Mesenteric fat pad (tissue), 1 donor: ENCODE measurements around the gene RPS14. TPM values are rescaled to one million over a fixed set of nuclear protein-coding genes. Genes with fewer than 3 reads are reported as not detected.
A peak's percentile ranks its signal among the peaks of the same experiment; 100 is the strongest.

Experiments used
- DNase-seq: peaks from one replicate; pipeline ENCODE4 v3.0.0-alpha.2; 2020; ENCODE audit warnings: low spot score
- long read RNA-seq: library from polyadenylated mRNA; unstranded; transcript quantifications from one replicate; pipeline ENCODE4 v2.0.0, GENCODE V29; 2020
- total RNA-seq: library from RNA; stranded (reverse); fragmentation: NEBNext Ultra II Directional; extraction: Animal tissue kit (Norgen Biotek cat#: 25700); gene quantifications from one replicate; pipeline ENCODE4 v1.2.1, GENCODE V29; 2021
- donor health status: DM: yes; HTN: yes; CAD: no.

Gene RPS14
- total RNA-seq = 1,447 TPM
- long read RNA-seq, transcript RPS14-205 (3 exons, 3,119 nt) = minor isoform, 12 of 346 reads
- long read RNA-seq, transcript RPS14-203 (5 exons, 569 nt) = major isoform, 259 of 346 reads
- long read RNA-seq, transcript RPS14-202 (5 exons, 2,314 nt) = minor isoform, 5 of 346 reads
- long read RNA-seq, partial matches to known transcripts = 35 of 346 reads
- long read RNA-seq, other reads (novel, unspliced or antisense) = 32 of 346 reads

DNA sequence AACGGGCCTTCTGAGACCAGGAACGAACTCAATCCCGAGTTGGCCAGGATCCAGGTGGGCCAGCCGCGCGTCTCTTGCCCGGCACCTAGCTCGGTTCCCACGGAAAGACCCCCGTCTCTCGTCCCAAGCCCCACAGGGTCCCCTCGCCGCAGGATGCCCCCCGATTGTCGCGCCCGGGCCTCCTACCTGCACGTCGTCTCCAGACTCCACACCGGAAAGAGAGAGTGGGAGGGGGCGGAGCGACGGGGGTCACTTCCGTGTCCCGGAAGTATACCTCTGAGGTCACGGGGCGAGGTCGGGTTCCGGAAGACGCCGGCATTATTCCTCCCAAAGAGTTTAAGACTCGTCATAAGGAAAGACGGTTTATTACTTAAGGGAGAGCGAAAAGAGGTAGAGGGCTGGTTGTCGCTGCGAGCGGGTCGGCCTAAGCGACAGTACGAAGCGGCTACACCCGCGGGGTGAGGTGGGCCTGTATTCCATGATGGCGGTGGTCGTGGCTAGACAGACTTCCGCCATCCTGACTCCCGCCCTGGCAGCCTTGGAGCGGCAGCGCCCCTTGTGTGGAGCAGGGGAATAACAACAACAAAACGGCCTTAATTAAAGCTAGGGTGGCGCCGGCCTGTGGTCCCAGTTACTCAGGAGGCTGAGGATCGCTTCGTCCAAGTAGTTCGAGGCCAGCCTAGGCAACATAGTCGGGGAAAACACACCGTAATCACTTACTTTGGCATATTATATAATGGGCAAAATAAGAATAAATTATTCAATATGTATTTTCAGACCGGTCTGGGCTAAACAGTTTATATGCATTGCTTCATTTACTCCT is at the start of gene RPS14:
TSS of gene RPS14 (minus strand) at position 223 of the 823 bp plus-strand sequence. CDS start 2,006 bp downstream, outside the sequence.
- peak; percentile 95 for DNase-seq

DNA sequence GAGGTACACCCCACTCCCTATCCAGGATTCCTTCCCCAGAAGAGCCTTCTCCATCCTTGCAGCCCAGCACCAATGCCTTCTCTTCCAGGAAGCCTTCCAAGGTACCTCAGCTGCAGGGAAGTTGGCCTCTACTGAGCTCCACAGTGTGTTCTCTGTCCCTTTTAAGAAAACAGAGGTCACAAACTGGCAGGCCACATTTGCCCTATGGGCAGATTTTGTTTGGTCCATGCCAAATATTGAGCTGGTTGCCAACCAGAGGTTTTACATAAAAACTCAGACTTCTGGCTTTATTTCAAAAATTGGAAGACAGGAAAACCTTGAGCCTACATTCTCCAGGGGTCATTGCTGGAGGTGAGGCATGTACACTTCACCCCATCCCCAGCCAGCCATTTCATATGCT is 49.4 kb upstream of the RPS14 start:
- DNase-seq = no peak

- no peak for DNase-seq
Measured at GRCh38 chr5:150498501-150498900, 49.0 kb upstream of the RPS14 start.

GRCh38 chr5:150497989-150498317 is 48.4 kb upstream of the RPS14 start:
- no peak for DNase-seq

DNA sequence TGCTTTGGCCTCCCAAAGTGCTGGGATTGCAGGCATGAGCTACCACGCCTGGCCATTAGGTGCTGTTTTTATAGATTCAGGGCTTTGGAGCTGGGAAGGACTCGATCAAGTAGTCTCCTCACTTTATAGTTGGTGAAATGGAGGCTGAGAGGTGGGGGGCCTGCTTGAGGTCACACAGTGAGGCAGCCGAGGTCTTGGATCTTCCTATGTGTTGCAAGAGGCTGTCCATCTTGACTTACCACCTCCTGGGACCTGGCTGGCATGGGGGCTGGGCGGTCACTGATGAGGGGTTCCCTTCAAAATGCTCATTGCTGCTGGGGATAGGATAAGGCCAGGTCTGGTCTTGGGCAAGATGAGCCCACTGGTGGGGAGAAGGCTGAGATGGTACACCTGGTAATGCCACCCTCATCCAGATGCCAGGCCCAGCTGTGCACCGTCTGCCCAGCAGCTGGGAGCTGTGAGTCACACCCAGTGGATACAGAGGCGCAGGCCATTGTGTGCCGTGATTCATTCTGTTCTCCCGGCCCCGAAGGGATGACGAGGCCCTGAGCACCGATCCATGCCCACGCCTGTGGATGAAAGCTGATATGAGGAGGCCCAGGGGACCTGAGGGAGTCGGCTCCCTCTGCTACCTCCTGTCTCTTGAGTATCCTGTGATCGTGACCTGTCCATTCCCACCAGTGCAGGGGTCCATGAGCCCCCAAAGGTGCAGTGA is 47.9 kb upstream of the RPS14 start:
- DNase-seq = no peak

GRCh38 chr5:150496534-150496933 is 47.0 kb upstream of the RPS14 start:
- no peak for DNase-seq

DNA sequence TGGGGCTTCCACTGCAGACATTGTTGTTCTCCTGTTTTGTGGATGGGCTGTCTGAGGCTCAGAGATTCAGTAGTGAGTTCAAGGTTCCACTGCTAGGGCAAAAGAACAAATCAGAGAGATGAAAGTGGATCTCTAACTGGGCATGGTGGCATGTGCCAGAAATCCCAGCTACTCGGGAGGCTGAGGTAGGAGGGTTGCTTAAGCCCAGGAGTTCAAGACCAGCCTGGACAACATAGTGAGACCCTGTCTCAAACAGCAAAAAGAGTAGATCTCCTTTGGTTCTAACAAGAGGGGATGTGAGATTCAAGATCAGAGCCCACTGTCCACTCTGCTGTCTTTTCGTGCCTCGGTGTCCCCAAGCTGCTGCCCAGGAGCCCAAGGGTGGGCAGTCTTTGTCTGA is 46.6 kb upstream of the RPS14 start:
- DNase-seq = no peak

- no peak for DNase-seq
Measured at GRCh38 chr5:150492621-150493020, 43.1 kb upstream of the RPS14 start.

DNA sequence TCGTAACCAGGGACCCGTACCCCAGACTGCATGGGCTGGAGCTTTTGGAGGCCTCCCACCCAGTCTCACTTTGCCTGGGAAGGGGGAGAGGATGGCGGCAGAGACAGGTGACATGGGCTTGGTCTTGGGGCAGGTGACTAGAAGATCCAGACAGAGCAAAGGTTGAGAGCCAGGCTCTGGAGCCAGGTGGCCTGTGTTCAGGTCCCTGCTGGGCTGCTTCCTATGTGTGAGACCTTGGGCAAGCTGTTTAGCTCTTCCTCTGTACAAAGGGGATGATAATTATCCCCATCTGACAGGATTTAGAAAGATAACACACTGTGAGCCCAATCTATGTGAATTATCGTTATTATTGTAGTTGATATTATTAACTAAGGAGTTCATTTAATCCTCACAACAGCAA is 42.3 kb upstream of the RPS14 start:
- no peak for DNase-seq

DNA sequence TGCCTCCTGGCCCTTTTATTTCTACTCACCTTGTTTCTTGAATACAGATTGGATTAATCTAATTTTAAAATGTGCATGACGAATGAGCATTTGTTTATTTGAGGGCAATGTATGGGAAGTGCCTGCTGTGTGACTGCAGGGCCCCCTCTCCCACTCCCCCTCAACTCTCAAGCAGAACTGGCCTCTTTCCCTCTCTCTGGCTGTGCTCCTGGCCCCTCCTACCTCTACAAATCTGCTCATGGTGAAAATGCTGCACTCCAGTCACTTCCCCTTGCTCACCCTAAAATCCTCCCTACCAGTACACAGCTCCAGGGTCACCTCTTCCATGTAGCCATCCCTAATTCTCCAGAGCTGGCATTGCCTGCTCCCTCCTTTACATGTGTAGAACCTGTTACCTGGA is 41.2 kb upstream of the RPS14 start:
- no peak for DNase-seq

- DNase-seq = no peak
Measured at GRCh38 chr5:150490296-150490669, 40.7 kb upstream of the RPS14 start.

DNA sequence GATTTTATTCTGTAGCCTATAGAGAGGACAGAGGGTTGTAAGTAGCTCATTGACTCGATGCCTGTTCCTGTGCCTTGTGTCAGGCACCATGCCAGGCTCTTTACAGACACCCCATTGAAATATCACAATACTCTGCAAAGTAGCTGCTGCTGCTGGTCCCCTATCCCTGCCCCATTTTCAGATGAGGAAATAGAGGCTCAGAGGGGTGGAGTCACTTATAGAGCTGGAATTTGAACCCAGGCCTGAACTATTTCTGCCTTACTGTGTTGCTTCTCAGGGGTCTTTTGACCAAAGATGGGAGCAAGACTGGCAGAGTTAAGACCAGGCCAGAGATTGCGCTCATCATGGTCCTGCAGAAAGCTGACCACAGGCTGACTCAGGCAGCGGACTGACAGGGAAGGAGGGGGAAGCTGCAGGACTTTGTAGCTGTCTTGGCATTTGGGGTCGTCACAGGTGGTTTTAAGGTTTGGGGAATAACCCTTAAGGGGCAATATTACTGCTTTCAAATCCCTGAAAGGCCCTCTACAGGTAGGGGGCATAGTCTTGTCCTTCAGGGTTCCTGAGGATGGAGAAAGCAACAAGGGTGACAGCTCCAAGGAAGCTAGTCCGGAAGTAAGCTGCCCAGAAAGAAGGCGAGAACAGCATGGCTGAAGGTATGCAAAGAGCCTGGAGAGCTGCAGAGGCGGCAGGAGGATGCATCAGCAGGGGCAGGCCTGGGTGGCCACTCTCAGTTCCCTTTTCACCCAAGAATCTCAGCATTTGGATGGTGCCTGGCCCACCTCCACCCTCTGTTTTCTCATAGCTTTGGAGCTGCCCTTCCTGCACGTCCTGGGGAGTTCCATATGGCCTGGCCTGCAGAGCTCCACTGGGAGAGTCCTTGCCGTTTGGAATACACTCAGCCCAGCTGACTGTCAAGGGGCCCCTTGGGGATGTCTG is 40.1 kb upstream of the RPS14 start:
- DNase-seq = no peak

DNA sequence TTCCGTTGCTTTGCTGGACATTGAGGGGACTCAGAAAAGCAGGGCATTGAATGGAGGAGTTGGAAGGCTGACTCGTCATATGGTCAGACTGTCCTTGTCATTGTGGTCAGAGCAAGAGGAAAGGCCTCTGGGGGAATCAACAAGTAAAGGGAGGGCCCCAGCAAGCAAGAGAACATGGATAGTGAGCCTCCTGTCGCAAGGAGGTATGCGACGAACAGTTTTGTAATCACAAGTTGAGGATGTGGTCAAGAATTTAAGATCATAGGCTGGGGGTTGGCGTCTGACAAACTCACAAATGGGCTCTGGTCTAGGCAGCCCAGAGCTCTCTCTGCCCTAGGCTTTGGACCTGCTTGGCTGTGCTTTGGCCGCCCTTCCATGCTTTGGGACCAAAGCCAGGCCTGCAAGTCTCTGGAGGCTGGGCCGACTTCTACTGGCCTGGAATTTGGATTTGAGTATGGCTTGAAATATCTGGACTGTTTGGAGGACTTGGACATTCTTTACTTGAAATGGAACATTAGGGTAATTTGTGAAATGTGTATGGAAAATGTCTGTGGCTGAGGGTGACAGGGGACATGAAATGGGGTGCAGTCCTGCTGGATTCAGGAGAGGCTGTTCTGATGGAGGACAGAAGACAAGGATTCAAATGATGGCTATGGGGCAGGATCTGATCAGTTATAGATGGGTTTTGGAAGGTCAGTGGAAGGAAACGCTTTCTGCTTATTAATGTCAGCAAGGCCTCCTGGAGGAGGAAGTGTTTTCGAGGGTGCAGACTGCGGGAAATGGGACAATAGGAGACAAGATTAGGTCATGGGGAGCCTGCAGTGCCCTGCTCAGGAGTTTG is 39.2 kb upstream of the RPS14 start:
- DNase-seq = no peak

GRCh38 chr5:150487199-150488061 is 37.9 kb upstream of the RPS14 start:
- no peak for DNase-seq

- DNase-seq = no peak
Measured at GRCh38 chr5:150486402-150487198, 37.1 kb upstream of the RPS14 start.

- DNase-seq = no peak
Measured at GRCh38 chr5:150485693-150486401, 36.3 kb upstream of the RPS14 start.

- no peak for DNase-seq
Measured at GRCh38 chr5:150484964-150485692, 35.6 kb upstream of the RPS14 start.
